H9 (cell line): ENCODE data around the gene NUP85. TPM values are rescaled to one million over a fixed set of nuclear protein-coding genes. Genes with fewer than 3 reads are reported as not detected.
"Not testable (repeated sequence)": the region's sequence is repeated elsewhere in the genome, so short reads cannot be mapped to it uniquely, and the experiment has no call there.

Experiments used
- DNase-seq: peaks from one replicate; pipeline ENCODE4 v3.0.0-alpha.2; 2017
- H2AFZ ChIP-seq: one replicate; pipeline ENCODE4 v1.6.1; 2013; ENCODE audit warnings: mild to moderate bottlenecking, low read length, control low read depth, moderate library complexity
- H2AK5ac ChIP-seq: 2 replicates; pipeline ENCODE4 v1.6.1; 2013; ENCODE audit warnings: low read length, control low read depth, mixed read lengths; ENCODE audit not compliant: insufficient read length
- H2BK120ac ChIP-seq: one replicate; pipeline ENCODE4 v1.6.1; 2013; ENCODE audit warnings: low read depth, mild to moderate bottlenecking, low read length, control low read depth, inconsistent platforms; ENCODE audit not compliant: poor library complexity, severe bottlenecking
- H2BK12ac ChIP-seq: 2 replicates; pipeline ENCODE4 v1.6.1; 2013; ENCODE audit warnings: low read length, control low read depth, mixed read lengths, low read depth; ENCODE audit not compliant: insufficient read length
- H2BK15ac ChIP-seq: 2 replicates; pipeline ENCODE4 v1.6.1; 2013; ENCODE audit warnings: low read depth, low read length, control low read depth
- H2BK20ac ChIP-seq: one replicate; pipeline ENCODE4 v1.6.1; 2013; ENCODE audit warnings: low read depth, mild to moderate bottlenecking, low read length, control low read depth, inconsistent platforms; ENCODE audit not compliant: poor library complexity, severe bottlenecking
- H2BK5ac ChIP-seq: 2 replicates; pipeline ENCODE4 v1.6.1; 2013; ENCODE audit warnings: low read length, control low read depth, mixed read lengths; ENCODE audit not compliant: insufficient read length
- H3K14ac ChIP-seq: 2 replicates; pipeline ENCODE4 v1.6.1; 2013; ENCODE audit warnings: low read length, control low read depth; ENCODE audit not compliant: insufficient read depth
- H3K18ac ChIP-seq: 2 replicates; pipeline ENCODE4 v1.6.1; 2013; ENCODE audit warnings: low read depth, mild to moderate bottlenecking, mixed read lengths, low read length, control low read depth; ENCODE audit not compliant: insufficient read length
- H3K23ac ChIP-seq: 2 replicates; pipeline ENCODE4 v1.6.1; 2013; ENCODE audit warnings: low read length, control low read depth, mixed read lengths, low read depth; ENCODE audit not compliant: insufficient read length
- H3K23me2 ChIP-seq: 2 replicates; pipeline ENCODE4 v1.6.1; 2013; ENCODE audit warnings: low read depth, mild to moderate bottlenecking, mixed read lengths, low read length, control low read depth; ENCODE audit not compliant: insufficient read length, poor library complexity, severe bottlenecking
- H3K27ac ChIP-seq: 2 replicates; pipeline ENCODE4 v1.5.1; 2013; ENCODE audit warnings: low read length, control low read depth, mixed read lengths, low read depth; ENCODE audit not compliant: insufficient read length
- H3K27me3 ChIP-seq: 2 replicates; pipeline ENCODE4 v1.6.1; 2013; ENCODE audit warnings: low read length, control low read depth, inconsistent platforms; ENCODE audit not compliant: insufficient read depth
- H3K4ac ChIP-seq: 2 replicates; pipeline ENCODE4 v1.6.1; 2013; ENCODE audit warnings: low read depth, mild to moderate bottlenecking, control low read depth, inconsistent platforms, low read length, moderate library complexity
- H3K4me1 ChIP-seq: 2 replicates; pipeline ENCODE4 v1.6.1; 2013; ENCODE audit warnings: low read length, control low read depth, inconsistent platforms; ENCODE audit not compliant: insufficient read depth
- H3K4me2 ChIP-seq: 2 replicates; pipeline ENCODE4 v1.6.1; 2013; ENCODE audit warnings: low read length, control low read depth, mixed read lengths; ENCODE audit not compliant: insufficient read length, insufficient read depth
- H3K56ac ChIP-seq: 2 replicates; pipeline ENCODE4 v1.6.1; 2013; ENCODE audit warnings: low read depth, mild to moderate bottlenecking, mixed read lengths, low read length, control low read depth; ENCODE audit not compliant: insufficient read length
- H3K79me1 ChIP-seq: 2 replicates; pipeline ENCODE4 v1.6.1; 2013; ENCODE audit warnings: low read depth, mild to moderate bottlenecking, moderate library complexity, low read length, control low read depth, inconsistent platforms; ENCODE audit not compliant: insufficient read depth, poor library complexity, severe bottlenecking
- H3K79me2 ChIP-seq: 2 replicates; pipeline ENCODE4 v1.6.1; 2013; ENCODE audit warnings: low read length, control low read depth, inconsistent platforms; ENCODE audit not compliant: insufficient read depth
- H3K9ac ChIP-seq: 2 replicates; pipeline ENCODE4 v1.6.1; 2013; ENCODE audit warnings: low read length, control low read depth, mixed read lengths; ENCODE audit not compliant: insufficient read length; ENCODE audit errors: extremely low read depth
- H3K9me3 ChIP-seq: one replicate; pipeline ENCODE4 v1.6.1; 2013; ENCODE audit warnings: low read depth, low read length, inconsistent platforms; ENCODE audit not compliant: control insufficient read depth
- H3T11ph ChIP-seq: one replicate; pipeline ENCODE4 v1.6.1; 2013; ENCODE audit warnings: mild to moderate bottlenecking, low read length, control low read depth, inconsistent platforms
- H4K20me1 ChIP-seq: one replicate; pipeline ENCODE4 v1.6.1; 2013; ENCODE audit not compliant: control insufficient read depth, insufficient read length, insufficient read depth
- H4K5ac ChIP-seq: 2 replicates; pipeline ENCODE4 v1.6.1; 2013; ENCODE audit warnings: low read depth, mild to moderate bottlenecking, mixed read lengths, low read length, control low read depth; ENCODE audit not compliant: insufficient read length
- H4K8ac ChIP-seq: replicated peaks from 2 replicates; pipeline ENCODE4 v1.6.1; 2013; ENCODE audit warnings: low read length, control low read depth, mixed read lengths, low read depth; ENCODE audit not compliant: insufficient read length
- H4K91ac ChIP-seq: 2 replicates; pipeline ENCODE4 v1.6.1; 2013; ENCODE audit warnings: low read depth, mild to moderate bottlenecking, moderate library complexity, mixed read lengths, low read length, control low read depth; ENCODE audit not compliant: insufficient read length
- H3K27ac Mint-ChIP-seq, 3 experiments: 2 replicates in 2 of 3; 3 replicates in 1 of 3; pipeline ENCODE4 v1.8.0; 2020 to 2021; ENCODE audit warnings: mixed read lengths in 3 of 3, mild to moderate bottlenecking in 1 of 3, moderate library complexity in 1 of 3
- H3K27me3 Mint-ChIP-seq: 2 replicates; pipeline ENCODE4 v1.8.0; 2021; ENCODE audit warnings: low read depth, mild to moderate bottlenecking, moderate library complexity, mixed read lengths
- H3K36me3 Mint-ChIP-seq, 3 experiments: 2 replicates in 2 of 3; 3 replicates in 1 of 3; pipeline ENCODE4 v1.8.0; 2020 to 2021; ENCODE audit warnings: low read depth in 3 of 3, mixed read lengths in 3 of 3; ENCODE audit not compliant: insufficient read depth in 1 of 3
- H3K4me1 Mint-ChIP-seq, 2 experiments: 2 replicates each; pipeline ENCODE4 v1.8.0; 2020; ENCODE audit warnings: mixed read lengths in 2 of 2
- H3K4me3 Mint-ChIP-seq, 2 experiments: 2 replicates in 1 of 2; 3 replicates in 1 of 2; pipeline ENCODE4 v1.8.0; 2020 to 2021; ENCODE audit warnings: mild to moderate bottlenecking in 2 of 2, mixed read lengths in 2 of 2, moderate library complexity in 1 of 2
- H3K9me3 Mint-ChIP-seq, 2 experiments: 2 replicates in 1 of 2; 3 replicates in 1 of 2; pipeline ENCODE4 v1.8.0; 2020; ENCODE audit warnings: mild to moderate bottlenecking in 2 of 2, mixed read lengths in 2 of 2, moderate library complexity in 1 of 2
- WGBS: extraction: QIAGEN DNeasy Blood & Tissue Kit; methylation state at CpG from one replicate; pipeline ENCODE4 v1.1.7; 2013; ENCODE audit warnings: missing lambda C conversion rate, low lambda C conversion rate, mixed read lengths; ENCODE audit not compliant: insufficient read length; ENCODE audit errors: extremely low coverage; 5-methylcytosine and 5-hydroxymethylcytosine counted together
- total RNA-seq: library from RNA; stranded (reverse); gene quantifications from 2 replicates; pipeline ENCODE4 v1.2.1, GENCODE V29; 2021

The NUP85 gene
- total RNA-seq, 1 experiment from 2014 or later = 145 TPM

DNA sequence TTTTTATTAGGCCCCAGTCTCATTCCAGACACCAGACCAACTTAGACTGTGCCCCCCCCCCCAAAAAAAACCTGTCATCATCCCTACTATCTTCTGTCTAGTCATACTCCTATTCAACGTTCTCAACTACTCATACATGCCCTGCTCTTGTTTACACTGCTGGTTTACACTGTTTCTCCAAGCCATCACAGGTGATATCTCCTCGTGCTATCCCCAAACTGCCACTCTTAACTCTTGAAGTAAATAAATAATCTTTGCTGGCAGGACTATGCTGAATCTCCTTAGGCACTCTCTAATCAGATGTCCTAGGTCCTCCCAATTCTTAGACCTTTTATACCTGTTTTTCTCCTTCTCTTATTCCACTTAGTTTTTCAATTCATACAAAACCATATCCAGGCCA lies 51.7 kb downstream of the NUP85 start:
- WGBS = no CpG with 5 or more reads among the region's 2 CpGs
- not testable (repeated sequence) for H3T11ph ChIP-seq, H2BK20ac ChIP-seq, H3K27me3 Mint-ChIP-seq, H2AFZ ChIP-seq, H3K14ac ChIP-seq, H3K9me3 ChIP-seq, H4K91ac ChIP-seq, H3K23ac ChIP-seq, H3K4ac ChIP-seq, H3K9ac ChIP-seq, H3K27ac Mint-ChIP-seq, H3K56ac ChIP-seq, H3K23me2 ChIP-seq, H3K27ac ChIP-seq, H4K5ac ChIP-seq, H3K27me3 ChIP-seq, H4K8ac ChIP-seq, H2AK5ac ChIP-seq, H3K4me3 Mint-ChIP-seq, H4K20me1 ChIP-seq, H2BK120ac ChIP-seq, H3K4me2 ChIP-seq, H2BK12ac ChIP-seq, DNase-seq, H3K18ac ChIP-seq, H2BK5ac ChIP-seq, H2BK15ac ChIP-seq, H3K9me3 Mint-ChIP-seq, H3K79me1 ChIP-seq, H3K4me1 ChIP-seq
- peaks cover 45 to 47% of the 10 kb centered on the region in 2 experiments for H3K4me1 Mint-ChIP-seq
- peaks cover 0 to 15% (median 5%) of the 10 kb centered on the region in 3 experiments; a peak in 4 of 7 replicates for H3K36me3 Mint-ChIP-seq
- peaks cover 16% of the 10 kb centered on the region for H3K79me2 ChIP-seq
